NB4 (cell line): ENCODE data around the gene PWP2.

ENCODE experiments used
- DNase-seq: peaks from one replicate; pipeline ENCODE4 v3.0.0; 2010; ENCODE audit warnings: low read depth
- H3K4me3 ChIP-seq: one replicate; pipeline ENCODE4 v1.5.1; 2011; ENCODE audit warnings: mild to moderate bottlenecking, low read depth, low read length, moderate library complexity
- CTCF ChIP-seq: IDR thresholded peaks from one replicate; pipeline ENCODE4 v1.5.1; 2012; ENCODE audit warnings: low read depth, low read length
- MAX ChIP-seq: IDR thresholded peaks from 2 replicates; pipeline ENCODE4 v1.6.1; 2011; ENCODE audit warnings: low read depth, low read length
- MYC ChIP-seq: IDR thresholded peaks from 2 replicates; pipeline ENCODE4 v1.6.1; 2011; ENCODE audit warnings: low read depth, low read length
- POLR2A ChIP-seq: IDR thresholded peaks from 2 replicates; pipeline ENCODE4 v1.6.1; 2011; ENCODE audit warnings: mild to moderate bottlenecking; ENCODE audit not compliant: insufficient read length; ENCODE audit errors: extremely low read depth

Gene PWP2

GRCh38 chr21:44071359-44072104 lies 35.7 kb upstream of the PWP2 start:
- TF ChIP-seq CTCF (no peak), POLR2A (no peak), MYC (no peak), MAX (no peak)
- no peak for DNase-seq
- H3K4me3 ChIP-seq: no peak overlapping the region

GRCh38 chr21:44072111-44072510 lies 35.1 kb upstream of the PWP2 start:
- no peak for DNase-seq
- no peak for TF ChIP-seq POLR2A
- TF ChIP-seq MYC: no peak
- no peak for TF ChIP-seq CTCF
- no peak for TF ChIP-seq MAX
- no peak overlapping the region for H3K4me3 ChIP-seq

GRCh38 chr21:44074315-44074958 lies 32.8 kb upstream of the PWP2 start:
- H3K4me3 ChIP-seq: no peak overlapping the region
- TF ChIP-seq MAX: no peak
- TF ChIP-seq MYC: no peak
- TF ChIP-seq POLR2A: no peak
- TF ChIP-seq CTCF: no peak
- DNase-seq: no peak

GRCh38 chr21:44076316-44076715 lies 30.9 kb upstream of the PWP2 start:
- no peak overlapping the region for H3K4me3 ChIP-seq
- TF ChIP-seq CTCF: no peak
- TF ChIP-seq MAX: no peak
- no peak for TF ChIP-seq POLR2A
- no peak for TF ChIP-seq MYC
- DNase-seq: no peak

GRCh38 chr21:44078411-44078981 lies 28.7 kb upstream of the PWP2 start:
- no peak for TF ChIP-seq CTCF
- DNase-seq: no peak
- H3K4me3 ChIP-seq: no peak overlapping the region
